ENCODE results near the gene ATP11B.

- TF ChIP-seq CTCF (IDR thresholded peaks at IDR 0.05) (no peak), POLR2A (IDR thresholded peaks at IDR 0.05) (no peak), POLR2AphosphoS5 (IDR thresholded peaks at IDR 0.05) (no peak)
Observed at GRCh38 chr3:182862159-182862860, 69.0 kb downstream of the ATP11B start.

Measured in breast epithelium (tissue), 3 donors.